ENCODE results near the gene SLC12A7.

The SLC12A7 gene

GRCh38 chr5:1010181-1010510 is 101.7 kb downstream of the SLC12A7 start:
- Histone ChIP-seq H2AFZ (ENCODE audit: insufficient read depth, low read length, poor library complexity) (no peak overlapping the region), H3K27ac (ENCODE audit: low read depth, low read length) (no peak overlapping the region), H3K79me2 (ENCODE audit: control insufficient read depth, insufficient read depth, low read length, poor library complexity) (no peaks in the 10 kb centered on the region)

DNA sequence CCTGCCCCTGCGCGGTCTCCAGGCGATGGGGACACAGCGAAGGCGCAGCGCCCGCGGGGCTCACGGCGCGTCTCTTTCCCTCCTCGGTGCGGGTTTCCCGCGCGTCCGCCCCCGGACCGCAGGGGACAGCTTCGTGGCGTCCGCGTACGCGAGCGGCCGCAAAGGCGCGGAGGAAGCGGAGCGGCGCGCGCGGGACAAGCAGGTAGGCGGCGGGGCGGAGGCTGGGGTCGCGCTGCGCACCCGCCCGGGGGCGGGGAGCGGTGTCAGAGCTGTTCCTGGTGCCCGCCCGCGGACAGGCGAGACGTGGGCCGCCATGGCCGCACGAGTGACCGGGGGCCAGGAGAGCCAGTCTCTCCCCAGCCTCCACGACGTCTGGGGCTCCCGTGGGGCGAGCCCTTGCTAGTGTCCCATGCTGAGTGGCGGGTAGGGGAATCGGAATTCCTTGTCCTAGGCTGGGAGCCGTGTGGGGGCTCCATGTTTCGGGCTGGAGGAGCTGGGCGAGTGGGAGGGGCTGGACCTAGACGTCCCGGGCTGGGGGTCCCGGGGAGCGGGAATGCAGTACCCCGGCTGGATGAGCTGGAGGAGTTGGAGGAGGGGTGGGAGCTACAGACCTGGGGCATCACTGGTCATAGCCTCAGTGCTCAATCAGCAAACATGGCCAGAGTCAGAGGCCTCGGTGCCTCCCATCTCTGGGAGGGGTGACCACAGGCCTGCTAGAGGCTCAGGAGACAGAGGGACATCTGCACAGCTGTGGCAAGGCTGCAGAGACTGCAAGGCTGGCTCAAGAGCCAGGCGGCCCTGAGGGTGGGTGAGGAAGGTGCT is 102.3 kb downstream of the SLC12A7 start:
- Histone ChIP-seq H4K12ac (ENCODE audit: low read depth, low read length) (no peak overlapping the region), H3K4ac (ENCODE audit: low read depth, low read length) (no peak overlapping the region), H2BK5ac (ENCODE audit: low read depth, low read length, poor library complexity) (no peak overlapping the region), H3K4me1 (ENCODE audit: control insufficient read depth in 1 of 2, insufficient read depth in 2 of 2, low read length in 2 of 2) (peaks cover 2 to 11% of the 10 kb centered on the region in 2 experiments), H3K18ac (ENCODE audit: low read length) (no peak overlapping the region), H2BK120ac (ENCODE audit: insufficient read depth, low read length, poor library complexity) (no peak overlapping the region), H3K27ac (ENCODE audit: low read depth, low read length) (no peak overlapping the region), H3K14ac (ENCODE audit: low read length) (no peak overlapping the region), H4K91ac (ENCODE audit: low read depth, low read length) (no peak overlapping the region), H3K4me3 (ENCODE audit: low read depth, low read length) (no peak overlapping the region), H2AFZ (ENCODE audit: insufficient read depth, low read length, poor library complexity) (no peak overlapping the region), H3K79me1 (ENCODE audit: low read length) (no peaks in the 10 kb centered on the region), H4K8ac (ENCODE audit: low read depth, low read length) (no peak overlapping the region), H3K23ac (ENCODE audit: low read length) (no peak overlapping the region), H3K9ac (ENCODE audit: low read length) (no peak overlapping the region), H2BK12ac (ENCODE audit: low read length) (no peak overlapping the region), H3K9me3 (ENCODE audit: insufficient read depth, low read depth, low read length) (no peaks in the 10 kb centered on the region), H2AK5ac (ENCODE audit: low read length) (no peak overlapping the region), H3K36me3 (ENCODE audit: control insufficient read depth in 1 of 2, insufficient read depth in 2 of 2, low read length in 2 of 2) (no peaks in the 10 kb centered on the region), H3K27me3 (ENCODE audit: insufficient read depth, low read length) (peaks cover 31% of the 10 kb centered on the region), H3K79me2 (ENCODE audit: control insufficient read depth, insufficient read depth, low read length, poor library complexity) (no peaks in the 10 kb centered on the region), H3K4me2 (ENCODE audit: low read length) (peak overlapping the region; percentile 46)
- no peak for DNase-seq
- no CpG with 5 or more reads among the region's 70 CpGs for WGBS (ENCODE audit: extremely low coverage, insufficient coverage, insufficient read length)

More at GRCh38 chr5:1010181-1010510, 101.7 kb downstream of the SLC12A7 start:
- Histone ChIP-seq H3K79me1 (ENCODE audit: low read length) (no peaks in the 10 kb centered on the region), H3K4me3 (ENCODE audit: low read depth, low read length) (no peak overlapping the region), H3K36me3 (ENCODE audit: control insufficient read depth in 1 of 2, insufficient read depth in 2 of 2, low read length in 2 of 2) (no peaks in the 10 kb centered on the region), H2AK5ac (ENCODE audit: low read length) (no peak overlapping the region), H3K9ac (ENCODE audit: low read length) (no peak overlapping the region), H3K23ac (ENCODE audit: low read length) (no peak overlapping the region), H2BK5ac (ENCODE audit: low read depth, low read length, poor library complexity) (no peak overlapping the region), H3K4me2 (ENCODE audit: low read length) (no peak overlapping the region), H4K12ac (ENCODE audit: low read depth, low read length) (no peak overlapping the region), H2BK120ac (ENCODE audit: insufficient read depth, low read length, poor library complexity) (no peak overlapping the region), H3K4ac (ENCODE audit: low read depth, low read length) (no peak overlapping the region), H4K8ac (ENCODE audit: low read depth, low read length) (no peak overlapping the region), H3K4me1 (ENCODE audit: control insufficient read depth in 1 of 2, insufficient read depth in 2 of 2, low read length in 2 of 2) (peaks cover 0 to 8% of the 10 kb centered on the region in 2 experiments), H3K9me3 (ENCODE audit: insufficient read depth, low read depth, low read length) (no peaks in the 10 kb centered on the region), H2BK12ac (ENCODE audit: low read length) (no peak overlapping the region), H4K91ac (ENCODE audit: low read depth, low read length) (no peak overlapping the region), H3K27me3 (ENCODE audit: insufficient read depth, low read length) (peaks cover 28% of the 10 kb centered on the region), H3K18ac (ENCODE audit: low read length) (no peak overlapping the region), H3K14ac (ENCODE audit: low read length) (no peak overlapping the region)
- WGBS (ENCODE audit: extremely low coverage, insufficient coverage, insufficient read length) = no CpG with 5 or more reads among the region's 4 CpGs
- DNase-seq = no peak

DNA sequence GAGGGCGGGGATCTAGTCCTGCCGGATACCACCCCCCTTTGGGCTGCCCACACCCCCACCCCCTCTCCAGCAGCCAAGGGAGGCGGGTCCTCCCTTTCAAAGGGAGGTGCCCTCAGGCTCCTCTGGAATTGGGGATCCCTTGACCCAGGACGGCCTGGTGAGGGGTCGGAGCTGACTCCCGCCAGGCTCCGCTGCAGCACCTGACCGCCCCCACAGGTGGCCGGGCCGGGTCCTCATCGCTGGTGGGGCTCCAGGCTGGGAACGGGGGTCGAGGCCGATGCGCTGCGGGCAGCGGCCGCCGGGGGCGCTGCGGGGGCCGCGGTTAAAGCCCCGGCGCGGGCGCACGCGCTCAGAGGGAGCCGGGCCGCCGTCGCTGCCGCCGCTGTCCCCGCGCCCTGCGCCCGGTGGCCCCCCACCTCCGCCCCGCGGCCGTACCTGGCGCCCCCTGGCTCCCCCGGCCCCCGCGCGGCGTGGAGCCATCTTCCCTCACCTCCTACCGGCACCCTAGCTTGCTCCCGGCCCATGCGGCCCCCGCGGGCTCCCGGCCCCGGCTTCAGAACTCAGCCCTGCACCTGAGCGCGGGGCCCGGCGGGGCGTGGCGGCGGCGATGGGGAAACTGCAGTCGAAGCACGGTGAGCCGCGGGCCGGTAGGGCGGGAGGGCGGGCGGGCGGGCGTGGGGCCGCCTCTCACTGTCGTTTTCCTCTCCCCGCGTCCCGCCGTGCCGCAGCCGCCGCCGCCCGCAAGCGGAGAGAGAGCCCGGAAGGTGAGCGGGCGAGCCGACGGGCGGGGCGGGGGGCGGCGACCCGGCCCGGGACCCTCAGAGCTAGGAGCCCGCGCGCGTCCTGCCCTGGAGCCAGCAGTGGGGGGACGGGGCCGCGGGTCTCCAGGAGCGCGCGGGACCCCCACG is 103.2 kb downstream of the SLC12A7 start, which contains the start of gene NKD2:
Gene NKD2, plus strand, starts transcription at position 352 of the 908 bp plus-strand sequence. Its CDS starts 256 bp downstream, at position 608.
- Histone ChIP-seq H4K8ac (ENCODE audit: low read depth, low read length) (no peak within 1 kb of the TSS), H3K4me3 (ENCODE audit: low read depth, low read length) (no peak within 1 kb of the TSS), H3K36me3 (ENCODE audit: control insufficient read depth in 1 of 2, insufficient read depth in 2 of 2, low read length in 2 of 2) (no peaks in the 10 kb centered on the region), H3K4me2 (ENCODE audit: low read length) (peak within 1 kb of the TSS; percentile 64), H2BK5ac (ENCODE audit: low read depth, low read length, poor library complexity) (no peak within 1 kb of the TSS), H3K27me3 (ENCODE audit: insufficient read depth, low read length) (peaks cover 31% of the 10 kb centered on the region), H3K9me3 (ENCODE audit: insufficient read depth, low read depth, low read length) (no peaks in the 10 kb centered on the region), H2BK120ac (ENCODE audit: insufficient read depth, low read length, poor library complexity) (no peak within 1 kb of the TSS), H2AK5ac (ENCODE audit: low read length) (no peak within 1 kb of the TSS), H3K27ac (ENCODE audit: low read depth, low read length) (no peak within 1 kb of the TSS), H3K14ac (ENCODE audit: low read length) (no peak within 1 kb of the TSS), H3K4me1 (ENCODE audit: control insufficient read depth in 1 of 2, insufficient read depth in 2 of 2, low read length in 2 of 2) (peaks cover 5 to 16% of the 10 kb centered on the region in 2 experiments), H3K18ac (ENCODE audit: low read length) (no peak within 1 kb of the TSS), H3K9ac (ENCODE audit: low read length) (no peak within 1 kb of the TSS), H2AFZ (ENCODE audit: insufficient read depth, low read length, poor library complexity) (no peak within 1 kb of the TSS), H3K4ac (ENCODE audit: low read depth, low read length) (no peak within 1 kb of the TSS), H3K23ac (ENCODE audit: low read length) (no peak within 1 kb of the TSS), H2BK12ac (ENCODE audit: low read length) (no peak within 1 kb of the TSS), H3K79me1 (ENCODE audit: low read length) (no peaks in the 10 kb centered on the region), H4K12ac (ENCODE audit: low read depth, low read length) (no peak within 1 kb of the TSS), H4K91ac (ENCODE audit: low read depth, low read length) (no peak within 1 kb of the TSS), H3K79me2 (ENCODE audit: control insufficient read depth, insufficient read depth, low read length, poor library complexity) (no peaks in the 10 kb centered on the region)
- DNase-seq = no peak
- WGBS (ENCODE audit: extremely low coverage, insufficient coverage, insufficient read length) = no CpG with 5 or more reads among the region's 108 CpGs

DNA sequence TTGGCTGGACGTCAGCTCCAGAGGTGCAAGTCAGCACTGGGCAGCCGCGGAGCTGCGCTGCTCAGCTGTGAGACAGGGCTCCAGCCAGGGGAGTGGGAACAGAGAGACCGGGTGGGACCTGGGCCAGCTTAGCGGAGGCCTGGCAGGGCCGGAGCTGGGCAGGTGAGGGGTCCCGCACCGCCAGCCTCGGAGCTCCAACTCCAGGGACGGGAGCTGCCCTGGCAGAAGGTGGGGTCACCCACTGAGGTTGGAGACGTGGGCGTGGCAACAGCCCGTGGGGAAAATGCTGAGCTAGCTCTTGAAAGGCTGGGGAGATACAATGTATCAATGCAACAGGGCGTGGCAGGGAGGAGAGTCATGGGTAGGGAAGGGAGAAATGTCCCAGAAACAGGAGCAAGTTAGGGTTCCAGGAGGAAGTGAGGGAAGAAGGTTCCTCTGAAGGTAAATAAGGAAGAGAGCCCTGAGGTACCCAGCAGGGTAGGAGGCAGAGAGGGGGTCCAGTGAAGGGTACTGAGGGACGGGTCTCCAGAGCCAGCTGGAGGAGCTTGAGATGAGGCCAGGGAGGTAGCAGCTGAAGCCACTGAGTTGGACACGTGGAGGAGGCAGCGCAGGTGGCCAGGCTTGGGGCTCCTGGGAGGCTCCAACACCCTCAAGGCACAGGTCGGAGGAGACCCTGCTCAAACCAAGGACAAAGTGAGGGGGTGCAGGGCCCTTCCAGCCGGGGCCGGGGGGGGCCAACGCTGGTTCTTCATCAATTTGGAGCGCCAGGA is 104.0 kb downstream of the SLC12A7 start:
- Histone ChIP-seq H2AK5ac (ENCODE audit: low read length) (no peak overlapping the region), H3K9me3 (ENCODE audit: insufficient read depth, low read depth, low read length) (no peaks in the 10 kb centered on the region), H2BK120ac (ENCODE audit: insufficient read depth, low read length, poor library complexity) (no peak overlapping the region), H3K9ac (ENCODE audit: low read length) (no peak overlapping the region), H3K4me3 (ENCODE audit: low read depth, low read length) (no peak overlapping the region), H3K14ac (ENCODE audit: low read length) (no peak overlapping the region), H4K12ac (ENCODE audit: low read depth, low read length) (no peak overlapping the region), H3K27ac (ENCODE audit: low read depth, low read length) (no peak overlapping the region), H4K91ac (ENCODE audit: low read depth, low read length) (no peak overlapping the region), H3K23ac (ENCODE audit: low read length) (no peak overlapping the region), H3K27me3 (ENCODE audit: insufficient read depth, low read length) (peaks cover 31% of the 10 kb centered on the region), H2BK12ac (ENCODE audit: low read length) (no peak overlapping the region), H3K4ac (ENCODE audit: low read depth, low read length) (no peak overlapping the region), H3K79me2 (ENCODE audit: control insufficient read depth, insufficient read depth, low read length, poor library complexity) (no peaks in the 10 kb centered on the region), H3K36me3 (ENCODE audit: control insufficient read depth in 1 of 2, insufficient read depth in 2 of 2, low read length in 2 of 2) (no peaks in the 10 kb centered on the region), H3K18ac (ENCODE audit: low read length) (no peak overlapping the region), H4K8ac (ENCODE audit: low read depth, low read length) (no peak overlapping the region), H3K4me1 (ENCODE audit: control insufficient read depth in 1 of 2, insufficient read depth in 2 of 2, low read length in 2 of 2) (peaks cover 5 to 16% of the 10 kb centered on the region in 2 experiments), H2AFZ (ENCODE audit: insufficient read depth, low read length, poor library complexity) (no peak overlapping the region), H3K79me1 (ENCODE audit: low read length) (no peaks in the 10 kb centered on the region), H2BK5ac (ENCODE audit: low read depth, low read length, poor library complexity) (no peak overlapping the region), H3K4me2 (ENCODE audit: low read length) (no peak overlapping the region)
- WGBS (ENCODE audit: extremely low coverage, insufficient coverage, insufficient read length) = no CpG with 5 or more reads among the region's 23 CpGs
- no peak for DNase-seq

All from trophoblast cell (in vitro differentiated cells and primary cell).